CD14-positive monocyte (primary cell): ENCODE measurements around the gene DSCAML1. TPM values are rescaled to one million over a fixed set of nuclear protein-coding genes. Genes with fewer than 3 reads are reported as not detected.

Experiments used
- DNase-seq, 3 donors: peaks; one replicate each; pipeline ENCODE4 v3.0.0-alpha.2; 2011 to 2022
- H2AFZ ChIP-seq: 2 replicates; pipeline ENCODE4 v1.6.0; 2012; ENCODE audit warnings: mild to moderate bottlenecking, low read depth, low read length, inconsistent platforms; ENCODE audit not compliant: insufficient read depth, poor library complexity, severe bottlenecking
- H3K27ac ChIP-seq, 2 donors: 1 replicate in 1 of 2; 2 replicates in 1 of 2; pipeline ENCODE4 v1.5.1; 2012 to 2013; ENCODE audit warnings: low read length in 2 of 2, control low read depth in 1 of 2, inconsistent platforms in 1 of 2, low read depth in 1 of 2, mild to moderate bottlenecking in 1 of 2
- H3K27me3 ChIP-seq, 2 donors: one replicate each; pipeline versions ENCODE4 v1.6.0 to v1.6.1; 2011 to 2013; ENCODE audit warnings: low read length in 2 of 2; ENCODE audit not compliant: control insufficient read depth in 2 of 2, insufficient read depth in 2 of 2
- H3K36me3 ChIP-seq, 2 donors: replicated peaks in 1 of 2; 1 replicate in 1 of 2; 2 replicates in 1 of 2; pipeline versions ENCODE4 v1.5.1 to v1.6.1; 2012 to 2013; ENCODE audit warnings: low read length in 2 of 2, control low read depth in 1 of 2, inconsistent platforms in 1 of 2, mild to moderate bottlenecking in 1 of 2; ENCODE audit not compliant: insufficient read depth in 2 of 2, control insufficient read depth in 1 of 2
- H3K4me1 ChIP-seq, 2 donors: 1 replicate in 1 of 2; 2 replicates in 1 of 2; pipeline versions ENCODE4 v1.5.1 to v1.6.1; 2012 to 2013; ENCODE audit warnings: low read length in 2 of 2, control low read depth in 1 of 2, inconsistent platforms in 1 of 2, mild to moderate bottlenecking in 1 of 2, moderate library complexity in 1 of 2; ENCODE audit not compliant: insufficient read depth in 2 of 2, control insufficient read depth in 1 of 2
- H3K4me2 ChIP-seq: replicated peaks from 2 replicates; pipeline ENCODE3; 2012; ENCODE audit warnings: low read length, moderate library complexity, mild to moderate bottlenecking; ENCODE audit not compliant: poor library complexity, severe bottlenecking; ENCODE audit errors: extremely low read depth
- H3K4me3 ChIP-seq, 3 experiments: fragments of 200-600 bp in 1 of 3; sonication (generic) in 1 of 3; replicated peaks in 1 of 3; 1 replicate in 2 of 3; 2 replicates in 1 of 3; pipeline ENCODE4 v1.5.1; 2011 to 2013; ENCODE audit warnings: low read length in 3 of 3, mild to moderate bottlenecking in 3 of 3, control low read depth in 2 of 3, low read depth in 2 of 3, inconsistent platforms in 1 of 3, moderate library complexity in 1 of 3
- H3K79me2 ChIP-seq: 2 replicates; pipeline ENCODE4 v1.6.0; 2012; ENCODE audit warnings: mild to moderate bottlenecking, control low read depth, inconsistent platforms, low read length, moderate library complexity; ENCODE audit not compliant: insufficient read depth
- H3K9ac ChIP-seq: 2 replicates; pipeline ENCODE4 v1.6.0; 2017; ENCODE audit warnings: low read length, mild to moderate bottlenecking; ENCODE audit not compliant: insufficient read depth, poor library complexity, severe bottlenecking
- H3K9me3 ChIP-seq, 2 donors: replicated peaks in 1 of 2; 1 replicate in 1 of 2; 2 replicates in 1 of 2; pipeline versions ENCODE4 v1.5.1 to v1.6.1; 2012 to 2013; ENCODE audit warnings: low read length in 2 of 2, control low read depth in 1 of 2; ENCODE audit not compliant: control insufficient read depth in 1 of 2, insufficient read depth in 1 of 2
- H4K20me1 ChIP-seq: 2 replicates; pipeline ENCODE4 v1.6.0; 2012; ENCODE audit warnings: mild to moderate bottlenecking, low read length, control low read depth, moderate library complexity; ENCODE audit not compliant: insufficient read depth
- H3K27ac Mint-ChIP-seq, 7 donors: one replicate each; pipeline ENCODE4 v1.8.0; 2020; ENCODE audit warnings: mild to moderate bottlenecking in 7 of 7, mixed read lengths in 7 of 7, moderate library complexity in 6 of 7, inconsistent platforms in 2 of 7
- H3K27me3 Mint-ChIP-seq, 3 donors: one replicate each; pipeline ENCODE4 v1.8.0; 2021 to 2022; ENCODE audit warnings: low read depth in 3 of 3, mild to moderate bottlenecking in 3 of 3, mixed read lengths in 3 of 3, moderate library complexity in 3 of 3, inconsistent platforms in 1 of 3
- H3K36me3 Mint-ChIP-seq, 2 donors: one replicate each; pipeline ENCODE4 v1.8.0; 2020; ENCODE audit warnings: mixed read lengths in 2 of 2, inconsistent platforms in 1 of 2, mild to moderate bottlenecking in 1 of 2
- H3K4me1 Mint-ChIP-seq: one replicate; pipeline ENCODE4 v1.8.0; 2020; ENCODE audit warnings: mild to moderate bottlenecking, mixed read lengths
- H3K4me3 Mint-ChIP-seq, 2 donors: one replicate each; pipeline ENCODE4 v1.8.0; 2020; ENCODE audit warnings: mild to moderate bottlenecking in 2 of 2, mixed read lengths in 2 of 2, moderate library complexity in 1 of 2
- H3K9me3 Mint-ChIP-seq, 7 donors: one replicate each; pipeline ENCODE4 v1.8.0; 2020 to 2022; ENCODE audit warnings: mixed read lengths in 7 of 7, mild to moderate bottlenecking in 6 of 7, moderate library complexity in 6 of 7, inconsistent platforms in 2 of 7
- WGBS: methylation state at CpG from one replicate; pipeline ENCODE4 v1.1.5; 2013; ENCODE audit warnings: missing lambda C conversion rate; ENCODE audit not compliant: insufficient coverage; 5-methylcytosine and 5-hydroxymethylcytosine counted together
- intact Hi-C, 2 donors: fragments of 100-400 bp; cut with micrococcal nuclease; formaldehyde crosslinking; loops; one replicate each; pipeline versions ENCODE4 v1.15.0 to v1.15.1; 2023
- polyA plus RNA-seq, 3 donors: library from polyadenylated mRNA; depleted of rRNA in 1 of 3; unstranded in 2 of 3; stranded (reverse) in 1 of 3; fragments of 300-500 nt in 2 of 3; fragments of >200 nt in 1 of 3; fragmentation: Illumina TruSeq in 2 of 3; gene quantifications; 1 replicate in 2 of 3; 2 replicates in 1 of 3; pipeline ENCODE4 v1.2.3, GENCODE V29; 2012 to 2021
- TF ChIP-seq, protein P1 (sequence below): fragments of 200-600 bp; IDR thresholded peaks from one replicate; pipeline ENCODE4 v1.8.0; 2022; ENCODE audit warnings: antibody characterized with exemption, mild to moderate bottlenecking

Gene DSCAML1
- polyA plus RNA-seq, 3 donors, result not detected

GRCh38 chr11:117527271-117527670 lies 269.7 kb downstream of the DSCAML1 start:
- whole genome bisulfite sequencing, result 100% methylated on average over 5 of the region's 7 CpGs
- Histone ChIP-seq H3K9ac (no peak overlapping the region), H3K79me2 (no peaks in the 10 kb centered on the region), H3K27ac (no peak overlapping the region), H3K4me3 (no peak overlapping the region), H3K4me1 (no peaks in the 10 kb centered on the region), H4K20me1 (no peaks in the 10 kb centered on the region), H3K27me3 (no peaks in the 10 kb centered on the region), H3K36me3 (no peaks in the 10 kb centered on the region), H3K9me3 (no peaks in the 10 kb centered on the region), H2AFZ (no peak overlapping the region), H3K4me2 (no peak overlapping the region)
- Mint-ChIP-seq H3K27me3 (peaks cover 2 to 5% (median 5%) of the 10 kb centered on the region in 3 donors), H3K9me3 (no peaks in the 10 kb centered on the region), H3K4me3 (no peak overlapping the region), H3K27ac (no peak overlapping the region), H3K36me3 (no peaks in the 10 kb centered on the region), H3K4me1 (peaks cover 8% of the 10 kb centered on the region)
- intact Hi-C loops, result no loop called here
- TF ChIP-seq, protein P1, sequence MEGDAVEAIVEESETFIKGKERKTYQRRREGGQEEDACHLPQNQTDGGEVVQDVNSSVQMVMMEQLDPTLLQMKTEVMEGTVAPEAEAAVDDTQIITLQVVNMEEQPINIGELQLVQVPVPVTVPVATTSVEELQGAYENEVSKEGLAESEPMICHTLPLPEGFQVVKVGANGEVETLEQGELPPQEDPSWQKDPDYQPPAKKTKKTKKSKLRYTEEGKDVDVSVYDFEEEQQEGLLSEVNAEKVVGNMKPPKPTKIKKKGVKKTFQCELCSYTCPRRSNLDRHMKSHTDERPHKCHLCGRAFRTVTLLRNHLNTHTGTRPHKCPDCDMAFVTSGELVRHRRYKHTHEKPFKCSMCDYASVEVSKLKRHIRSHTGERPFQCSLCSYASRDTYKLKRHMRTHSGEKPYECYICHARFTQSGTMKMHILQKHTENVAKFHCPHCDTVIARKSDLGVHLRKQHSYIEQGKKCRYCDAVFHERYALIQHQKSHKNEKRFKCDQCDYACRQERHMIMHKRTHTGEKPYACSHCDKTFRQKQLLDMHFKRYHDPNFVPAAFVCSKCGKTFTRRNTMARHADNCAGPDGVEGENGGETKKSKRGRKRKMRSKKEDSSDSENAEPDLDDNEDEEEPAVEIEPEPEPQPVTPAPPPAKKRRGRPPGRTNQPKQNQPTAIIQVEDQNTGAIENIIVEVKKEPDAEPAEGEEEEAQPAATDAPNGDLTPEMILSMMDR, result no peak
- no peak for DNase-seq

DNA sequence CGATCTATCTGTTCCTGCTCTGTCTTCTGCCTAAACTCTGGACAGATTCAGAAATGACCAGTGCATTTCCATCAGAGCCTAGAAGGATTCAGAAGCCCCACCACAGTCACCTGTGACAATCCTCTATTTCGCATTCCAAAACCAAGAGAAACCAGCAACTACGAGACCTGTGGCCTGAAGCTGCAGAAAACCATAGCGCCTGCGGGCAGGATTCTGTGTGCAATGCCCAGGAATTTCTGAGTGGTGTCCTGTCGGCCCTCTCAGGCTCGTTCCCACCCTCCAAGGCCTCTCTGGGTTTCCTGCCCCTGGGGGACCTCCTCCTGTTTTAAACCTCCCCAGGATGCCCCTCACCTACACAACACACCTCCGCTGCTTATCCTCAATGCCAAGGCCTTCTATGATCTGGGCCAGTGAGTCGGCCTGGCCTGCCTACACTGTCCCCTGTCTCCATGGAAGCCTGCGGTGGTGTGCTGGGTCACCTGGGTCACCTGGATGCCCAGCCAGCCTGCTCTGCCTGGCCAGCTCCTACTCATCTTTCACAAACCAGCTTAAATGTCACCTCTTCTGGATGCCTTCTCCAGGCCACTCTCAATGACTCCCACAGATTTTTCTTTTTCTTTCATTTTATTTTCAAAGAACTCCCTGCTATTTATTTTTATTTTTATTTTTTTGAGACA lies 271.0 kb downstream of the DSCAML1 start:
- H3K4me3 Mint-ChIP-seq, result no peak overlapping the region
- no peaks in the 10 kb centered on the region for H3K36me3 ChIP-seq
- H3K27ac Mint-ChIP-seq, result no peak overlapping the region
- no peak overlapping the region for H3K27ac ChIP-seq
- peaks cover 2 to 5% (median 5%) of the 10 kb centered on the region in 3 donors for H3K27me3 Mint-ChIP-seq
- no peaks in the 10 kb centered on the region for H3K9me3 Mint-ChIP-seq
- WGBS, result 93% methylated on average over 9 of the region's 10 CpGs
- no peaks in the 10 kb centered on the region for H3K27me3 ChIP-seq
- H3K36me3 Mint-ChIP-seq, result no peaks in the 10 kb centered on the region
- no peaks in the 10 kb centered on the region for H3K4me1 ChIP-seq
- H3K79me2 ChIP-seq, result no peaks in the 10 kb centered on the region
- no peak for DNase-seq
- no peak overlapping the region for H3K9ac ChIP-seq
- no peak overlapping the region for H2AFZ ChIP-seq
- no peaks in the 10 kb centered on the region for H4K20me1 ChIP-seq
- TF ChIP-seq, protein P1, result no peak
- H3K4me1 Mint-ChIP-seq, result peaks cover 8% of the 10 kb centered on the region
- no peak overlapping the region for H3K4me3 ChIP-seq
- no peak overlapping the region for H3K4me2 ChIP-seq
- intact Hi-C loops, result no loop called here
- no peaks in the 10 kb centered on the region for H3K9me3 ChIP-seq
